Smooth muscle cell (in vitro differentiated cells): ENCODE data around the gene FCHSD2. TPM values are rescaled to one million over a fixed set of nuclear protein-coding genes. Genes with fewer than 3 reads are reported as not detected.

Experiments
- DNase-seq: peaks from one replicate; lab custom pipeline; 2025; ENCODE audit not compliant: unreplicated experiment; lab: John Stamatoyannopoulos, UW
- H2AFZ ChIP-seq: fragments of 200-600 bp; sonication (generic); 2 replicates; pipeline ENCODE4 v1.6.0; 2016; ENCODE audit warnings: antibody characterized with exemption, low read depth, mild to moderate bottlenecking
- H3F3A ChIP-seq: fragments of 200-600 bp; sonication (generic); 2 replicates; pipeline ENCODE4 v1.6.0; 2017; ENCODE audit warnings: antibody characterized with exemption, low read depth
- H3K27ac ChIP-seq: fragments of 200-600 bp; sonication (generic); 2 replicates; pipeline ENCODE4 v1.5.1; 2016; ENCODE audit warnings: low read depth, mild to moderate bottlenecking
- H3K27me3 ChIP-seq: fragments of 200-600 bp; sonication (generic); 2 replicates; pipeline ENCODE4 v1.6.1; 2016; ENCODE audit warnings: low read depth, mild to moderate bottlenecking
- H3K36me3 ChIP-seq: fragments of 200-600 bp; sonication (generic); 2 replicates; pipeline ENCODE4 v1.5.1; 2016; ENCODE audit warnings: low read depth
- H3K4me1 ChIP-seq: fragments of 200-600 bp; sonication (generic); 2 replicates; pipeline ENCODE4 v1.5.1; 2016; ENCODE audit warnings: low read depth
- H3K4me2 ChIP-seq: fragments of 200-600 bp; sonication (generic); 2 replicates; pipeline ENCODE4 v1.6.0; 2016; ENCODE audit warnings: mild to moderate bottlenecking
- H3K4me3 ChIP-seq: fragments of 200-600 bp; sonication (generic); 2 replicates; pipeline ENCODE4 v1.5.1; 2016; ENCODE audit warnings: mild to moderate bottlenecking
- H3K79me2 ChIP-seq: fragments of 200-600 bp; sonication (generic); 2 replicates; pipeline ENCODE4 v1.6.0; 2016; ENCODE audit warnings: low read depth, mild to moderate bottlenecking
- H3K9ac ChIP-seq: fragments of 200-600 bp; sonication (generic); 2 replicates; pipeline ENCODE4 v1.6.0; 2016; ENCODE audit warnings: low read depth
- H3K9me3 ChIP-seq: fragments of 200-600 bp; sonication (generic); replicated peaks from 2 replicates; pipeline ENCODE4 v1.5.1; 2016; ENCODE audit warnings: low read depth
- H4K20me1 ChIP-seq: fragments of 200-600 bp; sonication (generic); 2 replicates; pipeline ENCODE4 v1.6.0; 2016; ENCODE audit warnings: low read depth
- CTCF ChIP-seq: fragments of 200-600 bp; sonication (generic); IDR thresholded peaks from 2 replicates; pipeline ENCODE4 v1.5.1; 2017; ENCODE audit warnings: borderline replicate concordance, mild to moderate bottlenecking, antibody characterized with exemption; ENCODE audit not compliant: insufficient read depth, poor library complexity, severe bottlenecking
- whole genome bisulfite sequencing: methylation state at CpG from one replicate; pipeline ENCODE4 v1.1.7; 2016; ENCODE audit warnings: low lambda C conversion rate; 5-methylcytosine and 5-hydroxymethylcytosine counted together
- polyA plus RNA-seq: library from polyadenylated mRNA; unstranded; fragments of >200 nt; fragmentation: Nextera tagmentation; extraction: Ambion mirVana; gene quantifications from 2 replicates; pipeline ENCODE4 v1.2.1, GENCODE V29; 2016
- total RNA-seq: library from RNA; depleted of rRNA; stranded (reverse); fragments of >200 nt; gene quantifications from 2 replicates; pipeline ENCODE4 v1.2.3, GENCODE V29; 2014

FCHSD2 gene
- total and polyA plus RNA-seq, 2 experiments from 2014 or later: 14.6 to 24.3 TPM

DNA sequence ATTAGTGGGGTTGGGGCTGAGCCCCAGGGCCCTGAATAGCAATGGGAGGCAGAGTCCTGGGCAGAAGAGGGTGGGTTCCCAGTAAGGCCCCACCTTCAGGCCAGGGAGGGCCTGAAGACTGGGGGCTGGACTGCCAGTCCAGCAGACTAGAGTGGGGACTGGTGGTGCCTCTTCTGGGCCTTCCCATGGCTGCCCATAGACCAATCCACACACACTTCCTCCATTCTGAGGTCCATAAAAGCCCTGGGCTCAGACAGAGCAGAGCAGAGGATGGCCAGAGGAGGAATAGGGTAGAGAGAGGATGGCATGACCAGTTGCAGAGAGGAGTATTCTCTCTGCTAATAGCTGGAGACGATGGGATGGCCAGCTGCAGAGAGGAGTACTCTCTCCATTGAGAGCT is 216.0 kb downstream of the FCHSD2 start:
- Histone ChIP-seq H3K27ac (no peak overlapping the region), H3K4me2 (no peak overlapping the region), H2AFZ (no peak overlapping the region), H3K4me1 (peaks cover 6% of the 10 kb centered on the region), H3K36me3 (no peaks in the 10 kb centered on the region), H3K27me3 (no peaks in the 10 kb centered on the region), H3K9me3 (no peaks in the 10 kb centered on the region), H4K20me1 (peaks cover 9% of the 10 kb centered on the region), H3K79me2 (no peaks in the 10 kb centered on the region), H3K9ac (no peak overlapping the region), H3K4me3 (no peak overlapping the region), H3F3A (no peaks in the 10 kb centered on the region)
- no peak for DNase-seq
- 100% methylated on average over 1 of the region's 1 CpG for WGBS
- no peak for TF ChIP-seq CTCF

DNA sequence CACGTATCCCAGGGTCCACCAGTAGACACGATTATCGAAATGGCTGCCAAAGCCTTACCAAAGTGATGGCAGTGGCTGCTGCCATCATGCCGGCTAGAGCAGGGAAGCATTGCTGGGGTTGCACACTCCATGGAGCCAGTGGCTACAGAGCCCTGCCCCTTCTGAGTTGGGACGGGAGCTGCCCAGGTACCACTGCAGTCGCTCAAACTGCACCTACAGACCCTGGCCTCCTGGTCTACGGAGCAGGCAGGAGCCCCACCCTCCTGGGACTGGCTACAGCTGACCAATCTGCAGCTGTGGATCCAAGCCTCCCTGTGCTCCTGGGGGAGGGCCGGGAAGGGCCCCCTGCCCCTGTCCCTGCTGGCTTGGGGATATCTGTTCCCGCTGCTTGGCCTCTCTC is 216.5 kb downstream of the FCHSD2 start:
- Histone ChIP-seq H3K36me3 (no peaks in the 10 kb centered on the region), H3K9me3 (no peaks in the 10 kb centered on the region), H3K79me2 (no peaks in the 10 kb centered on the region), H3K9ac (no peak overlapping the region), H2AFZ (no peak overlapping the region), H3K27ac (no peak overlapping the region), H3K4me1 (peaks cover 6% of the 10 kb centered on the region), H3K4me3 (no peak overlapping the region), H3K27me3 (no peaks in the 10 kb centered on the region), H4K20me1 (peaks cover 9% of the 10 kb centered on the region), H3F3A (no peaks in the 10 kb centered on the region), H3K4me2 (no peak overlapping the region)
- TF ChIP-seq CTCF: no peak
- DNase-seq: no peak
- WGBS: 96% methylated on average over 9 of the region's 9 CpGs

DNA sequence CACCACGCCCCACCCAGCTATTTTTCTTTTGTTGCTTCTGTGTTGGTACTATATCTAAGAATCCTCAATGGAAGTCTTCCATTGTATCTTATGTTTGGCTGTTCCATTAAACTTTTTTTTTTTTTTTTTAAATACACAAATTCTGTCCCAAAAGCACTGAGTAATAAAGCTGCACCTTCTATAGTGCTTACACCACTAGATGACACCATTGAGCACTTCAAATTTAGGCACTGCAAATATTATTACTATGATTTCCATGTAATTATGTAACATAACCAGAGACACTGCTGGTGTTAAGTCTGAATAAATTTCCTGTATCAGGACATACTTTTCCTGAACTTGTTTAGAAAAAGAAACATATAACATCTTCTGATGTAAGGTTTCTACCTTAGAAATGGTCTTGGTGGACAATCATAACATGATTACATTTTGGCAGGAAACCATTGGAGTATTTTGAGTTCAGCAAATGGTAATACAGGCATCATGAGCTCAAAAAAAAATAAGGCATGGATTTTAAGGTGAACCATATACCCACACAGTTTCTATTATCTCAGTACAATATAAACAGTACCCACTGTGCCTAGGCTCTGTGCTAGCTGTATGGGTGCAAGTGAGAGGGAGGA is 217.4 kb downstream of the FCHSD2 start:
- Histone ChIP-seq H3K4me3 (no peak overlapping the region), H3K4me2 (no peak overlapping the region), H4K20me1 (peaks cover 5% of the 10 kb centered on the region), H3K36me3 (no peaks in the 10 kb centered on the region), H3K27me3 (no peaks in the 10 kb centered on the region), H2AFZ (no peak overlapping the region), H3K79me2 (no peaks in the 10 kb centered on the region), H3K27ac (no peak overlapping the region), H3K9ac (no peak overlapping the region), H3K4me1 (peaks cover under 1% of the 10 kb centered on the region), H3F3A (no peaks in the 10 kb centered on the region), H3K9me3 (no peaks in the 10 kb centered on the region)
- peak; percentile 35 for TF ChIP-seq CTCF
- no peak for DNase-seq
- 89% methylated on average over 1 of the region's 1 CpG for WGBS
